ENCODE measurements around the gene MAP2K5.

Gene MAP2K5

DNA sequence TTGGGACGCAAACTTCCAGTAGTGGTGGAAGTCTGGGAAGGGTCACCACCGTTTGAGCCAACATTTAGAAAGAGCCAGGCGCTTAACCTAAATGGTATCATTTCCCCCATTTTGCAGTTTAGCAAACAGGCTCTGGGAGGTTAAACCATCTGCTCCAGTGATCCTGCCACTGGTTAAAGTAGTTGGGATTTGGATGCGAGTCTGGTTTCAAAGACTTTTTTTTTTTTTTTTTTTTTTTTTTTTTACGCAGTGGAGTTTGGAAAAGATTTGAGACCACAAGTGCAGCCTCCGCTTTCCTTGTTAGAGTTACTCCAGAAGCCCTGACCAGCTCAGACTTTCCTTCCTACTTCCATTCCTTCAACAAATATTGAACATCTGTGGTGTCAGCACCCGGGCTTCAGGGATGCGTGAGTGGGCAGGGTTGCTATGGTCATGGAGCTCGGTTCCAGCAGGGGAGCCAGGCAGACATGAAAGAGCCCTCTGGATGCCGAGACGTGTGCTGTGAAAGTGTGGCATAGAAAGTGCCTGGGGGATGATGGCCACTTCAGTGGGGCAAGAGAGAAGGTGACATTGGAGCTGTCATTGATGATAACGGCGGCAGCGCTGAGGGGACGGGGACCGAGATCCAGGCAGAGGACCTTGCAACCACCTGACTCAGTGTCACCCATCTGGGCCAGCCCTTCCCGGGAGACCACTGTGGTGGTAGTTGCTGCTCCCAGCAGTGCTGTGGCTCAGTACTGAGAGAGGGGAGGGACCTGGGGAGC lies 298.4 kb downstream of the MAP2K5 start:
- ChIA-PET POLR2A (ENCODE audit: low non-redundant PET) (no interaction called here), CTCF (interaction anchor here (0.5 to 1.0 kb wide), 6 partner anchors 314 to 479 kb away, joined by 3 to 4 read pairs (median 4); no protein-coding TSS in a partner anchor)
- peak overlapping the region; percentile 89 for H3K27ac ChIP-seq
- no peak for TF ChIP-seq CTCF (conservative IDR thresholded peaks at IDR 0.05; ENCODE audit: low read depth)
- DNase-seq (ENCODE audit: low spot score) = no peak

DNA sequence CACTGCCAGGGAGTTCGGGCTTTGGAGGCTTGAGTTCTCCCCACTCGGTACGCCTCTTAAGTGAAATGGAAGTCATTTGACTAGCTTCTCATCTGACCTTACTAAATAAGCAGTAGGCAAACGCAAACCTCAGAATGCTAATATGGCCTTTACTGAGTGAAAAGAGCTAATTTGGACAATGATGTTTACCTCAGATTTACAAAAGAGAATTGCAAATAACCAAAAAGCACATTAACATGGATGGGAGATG lies 298.9 kb downstream of the MAP2K5 start:
- no peak for TF ChIP-seq CTCF (conservative IDR thresholded peaks at IDR 0.05; ENCODE audit: low read depth)
- ChIA-PET POLR2A (ENCODE audit: low non-redundant PET) (no interaction called here), CTCF (interaction anchor here (0.5 to 1.0 kb wide), 3 partner anchors 318 to 480 kb away, joined by 3 to 4 read pairs (median 4); no protein-coding TSS in a partner anchor)
- H3K27ac ChIP-seq = no peak overlapping the region
- no peak for DNase-seq (ENCODE audit: low spot score)

DNA sequence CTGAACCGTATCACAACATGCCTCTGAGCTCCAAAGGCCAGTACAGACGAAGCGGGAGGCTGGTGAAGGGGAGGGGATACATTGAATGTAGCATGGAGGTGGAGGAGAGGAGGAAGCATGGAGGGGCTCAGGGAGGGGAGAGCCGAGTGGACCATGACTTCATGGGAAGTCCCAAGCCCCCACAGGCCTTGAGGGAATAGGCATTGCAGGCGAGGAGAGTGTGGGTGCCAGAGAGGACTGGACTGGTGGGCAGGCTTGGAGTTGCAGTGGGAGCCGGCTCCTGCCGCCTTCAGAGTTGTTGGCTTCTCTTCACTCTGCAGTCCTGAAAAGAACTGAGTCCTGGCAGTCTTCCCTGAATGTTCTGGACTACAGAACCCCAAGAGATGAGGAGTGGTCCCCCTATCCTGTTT lies 300.6 kb downstream of the MAP2K5 start:
- no peak overlapping the region for H3K27ac ChIP-seq
- POLR2A ChIA-PET (ENCODE audit: low non-redundant PET) = no interaction called here
- no peak for TF ChIP-seq CTCF (conservative IDR thresholded peaks at IDR 0.05; ENCODE audit: low read depth)
- DNase-seq (ENCODE audit: low spot score) = no peak
- CTCF ChIA-PET = no interaction called here

GRCh38 chr15:67843571-67844387 lies 301.3 kb downstream of the MAP2K5 start:
- POLR2A ChIA-PET (ENCODE audit: low non-redundant PET) = no interaction called here
- no peak for TF ChIP-seq CTCF (conservative IDR thresholded peaks at IDR 0.05; ENCODE audit: low read depth)
- no peak for DNase-seq (ENCODE audit: low spot score)
- CTCF ChIA-PET = interaction anchor here (0.5 to 0.9 kb wide), 2 partner anchors 212 to 248 kb away, joined by 3 to 4 read pairs; no protein-coding TSS in a partner anchor
- H3K27ac ChIP-seq = no peak overlapping the region

- ChIA-PET POLR2A (ENCODE audit: low non-redundant PET) (no interaction called here), CTCF (no interaction called here)
- TF ChIP-seq CTCF (conservative IDR thresholded peaks at IDR 0.05; ENCODE audit: low read depth) = no peak
- no peak for DNase-seq (ENCODE audit: low spot score)
- H3K27ac ChIP-seq = no peak overlapping the region
Measured at GRCh38 chr15:67845974-67846373, 303.5 kb downstream of the MAP2K5 start.

- TF ChIP-seq CTCF (conservative IDR thresholded peaks at IDR 0.05; ENCODE audit: low read depth) = no peak
- POLR2A ChIA-PET (ENCODE audit: low non-redundant PET) = no interaction called here
- no peak overlapping the region for H3K27ac ChIP-seq
- CTCF ChIA-PET = no interaction called here
- DNase-seq (ENCODE audit: low spot score) = no peak
Measured at GRCh38 chr15:67849538-67849937, 307.0 kb downstream of the MAP2K5 start.

Data from RWPE1 (cell line).